ENCODE data around the gene DUSP3.
"Not testable (repeated sequence)": the region's sequence is repeated elsewhere in the genome, so short reads cannot be mapped to it uniquely, and the experiment has no call there.

DUSP3 gene

GRCh38 chr17:43799047-43799446 is 20.3 kb upstream of the DUSP3 start:
- no peak for DNase-seq

GRCh38 chr17:43798024-43798423 is 19.2 kb upstream of the DUSP3 start:
- DNase-seq = not testable (repeated sequence)

- not testable (repeated sequence) for DNase-seq
Observed at GRCh38 chr17:43792668-43793067, 13.9 kb upstream of the DUSP3 start.

- DNase-seq = no peak
Observed at GRCh38 chr17:43791589-43791988, 12.8 kb upstream of the DUSP3 start.

GRCh38 chr17:43790311-43790940 is 11.6 kb upstream of the DUSP3 start:
- DNase-seq = no peak

GRCh38 chr17:43789482-43789881 is 10.7 kb upstream of the DUSP3 start:
- no peak for DNase-seq

GRCh38 chr17:43788540-43788939 is 9.8 kb upstream of the DUSP3 start:
- DNase-seq = no peak

- peak; percentile 89 for DNase-seq
Observed at GRCh38 chr17:43787728-43788127, 9.0 kb upstream of the DUSP3 start.

- DNase-seq = peak; percentile 43
Observed at GRCh38 chr17:43784628-43785101, 5.9 kb upstream of the DUSP3 start.

- DNase-seq = peak; percentile 43
Observed at GRCh38 chr17:43784068-43784467, 5.3 kb upstream of the DUSP3 start.

- DNase-seq = peak; percentile 35
Observed at GRCh38 chr17:43782913-43783680, 4.3 kb upstream of the DUSP3 start.

- no peak for DNase-seq
Observed at GRCh38 chr17:43780135-43780534, 1.4 kb upstream of the DUSP3 start, which contains the start of gene CFAP97D1. TSS of gene CFAP97D1 (plus strand) at chr17:43780435. CDS start at chr17:43780463, 28 bp downstream.

- DNase-seq = peak; percentile 56
Observed at GRCh38 chr17:43779145-43780125, 658 bp upstream of the DUSP3 start.

- no peak for DNase-seq
Observed at GRCh38 chr17:43774304-43775250, 4.2 kb downstream of the DUSP3 start.

GRCh38 chr17:43772877-43773648 is 5.7 kb downstream of the DUSP3 start:
- peak; percentile 50 for DNase-seq

GRCh38 chr17:43771463-43771862 is 7.3 kb downstream of the DUSP3 start:
- no peak for DNase-seq

- no peak for DNase-seq
Observed at GRCh38 chr17:43770957-43771356, 7.8 kb downstream of the DUSP3 start.

- no peak for DNase-seq
Observed at GRCh38 chr17:43769859-43770258, 8.9 kb downstream of the DUSP3 start.

GRCh38 chr17:43769426-43769825 is 9.4 kb downstream of the DUSP3 start:
- DNase-seq = no peak

GRCh38 chr17:43768943-43769342 is 9.8 kb downstream of the DUSP3 start:
- DNase-seq = no peak

GRCh38 chr17:43768382-43768781 is 10.4 kb downstream of the DUSP3 start:
- peak; percentile 90 for DNase-seq
